HepG2 (cell line): ENCODE results near the gene ACAP3. TPM values are rescaled to one million over a fixed set of nuclear protein-coding genes. Genes with fewer than 3 reads are reported as not detected.

Source experiments
- ATAC-seq: fragments of 200-7000 bp; cut with Tn5 transposase; 3 replicates; pipeline ENCODE4 v1.9.1; 2020; ENCODE audit warnings: mild to moderate bottlenecking, moderate library complexity
- BruUV-seq: library from RNA; stranded (reverse); fragments of 400-500 nt; replicated peaks from 2 replicates; lab custom pipeline; 2021; lab: Mats Ljungman, UMichigan
- CTCF ChIA-PET: fragments of 300-600 bp; formaldehyde crosslinking; extraction: SDS; loops from one replicate; lab custom pipeline; 2021; ENCODE audit warnings: low total read pairs, inconsistent platforms, low intra/inter-chr PET ratio; lab: Yijun Ruan, JAX
- POLR2A ChIA-PET: fragments of 350-600 bp; sonication (Branson Sonifier 250); formaldehyde crosslinking; loops from one replicate; lab custom pipeline; 2020; ENCODE audit warnings: antibody characterized with exemption, inconsistent platforms; lab: Yijun Ruan, JAX
- DNase-seq: peaks from one replicate; pipeline ENCODE4 v3.0.0-alpha.2; 2015; ENCODE audit warnings: low spot score
- FAIRE-seq: peaks from 3 replicates; lab custom pipeline; 2011; peaks lifted over from hg19 to GRCh38; lab: Jason Lieb, UNC
- H2AFZ ChIP-seq: one replicate; pipeline ENCODE4 v1.6.1; 2011; ENCODE audit warnings: low read length, inconsistent platforms
- H3K27ac ChIP-seq: fragments of 300-600 bp; 3 replicates; pipeline ENCODE4 v1.8.0; 2011; ENCODE audit warnings: mixed run types, mild to moderate bottlenecking, mixed read lengths, low read length, inconsistent platforms; ENCODE audit not compliant: insufficient read depth; ENCODE audit errors: extremely low read length
- H3K27me3 ChIP-seq, 2 experiments: fragments of 200-600 bp in 1 of 2; 2 replicates in 1 of 2; 3 replicates in 1 of 2; pipeline versions ENCODE4 v1.6.0 to v1.8.0; 2011; ENCODE audit warnings: low read length in 2 of 2, mild to moderate bottlenecking in 2 of 2, moderate library complexity in 2 of 2, inconsistent platforms in 1 of 2; ENCODE audit not compliant: insufficient read depth in 2 of 2, control insufficient read depth in 1 of 2
- H3K36me3 ChIP-seq, 2 experiments: fragments of 200-600 bp in 1 of 2; replicated peaks in 1 of 2; 2 replicates in 1 of 2; 3 replicates in 1 of 2; pipeline versions ENCODE4 v1.5.1 to v1.8.0; 2011; ENCODE audit warnings: low read length in 2 of 2, inconsistent platforms in 1 of 2; ENCODE audit not compliant: insufficient read depth in 2 of 2, control insufficient read depth in 1 of 2
- H3K4me1 ChIP-seq: 2 replicates; pipeline ENCODE4 v1.5.1; 2012; ENCODE audit warnings: low read length, inconsistent platforms; ENCODE audit not compliant: insufficient read depth
- H3K4me2 ChIP-seq: 2 replicates; pipeline ENCODE4 v1.6.0; 2011; ENCODE audit warnings: low read depth, low read length, inconsistent platforms
- H3K4me3 ChIP-seq, 3 experiments: fragments of 200-600 bp in 1 of 3; sonication (generic), shearing (Covaris generic) in 1 of 3; replicated peaks in 1 of 3; 2 replicates each; pipeline ENCODE4 v1.5.1; 2011 to 2016; ENCODE audit warnings: low read length in 3 of 3, inconsistent platforms in 2 of 3, low read depth in 2 of 3, mild to moderate bottlenecking in 2 of 3, control low read depth in 1 of 3, mixed read lengths in 1 of 3; ENCODE audit not compliant: insufficient read depth in 1 of 3
- H3K79me2 ChIP-seq: one replicate; pipeline ENCODE4 v1.6.1; 2011; ENCODE audit warnings: low read length, inconsistent platforms; ENCODE audit not compliant: insufficient read depth
- H3K9ac ChIP-seq: 2 replicates; pipeline ENCODE4 v1.6.0; 2011; ENCODE audit warnings: mild to moderate bottlenecking, low read depth, low read length, inconsistent platforms; ENCODE audit not compliant: insufficient read depth
- H3K9me3 ChIP-seq: 2 replicates; pipeline ENCODE4 v1.5.1; 2012; ENCODE audit warnings: mild to moderate bottlenecking, low read length
- H4K20me1 ChIP-seq: 2 replicates; pipeline ENCODE4 v1.6.0; 2011; ENCODE audit warnings: inconsistent platforms, mild to moderate bottlenecking, low read length, moderate library complexity; ENCODE audit not compliant: insufficient read depth
- AGO2 ChIP-seq: fragments of 200-400 bp; formaldehyde crosslinking; optimal IDR thresholded peaks from 2 replicates; pipeline ENCODE3; 2017; ENCODE audit warnings: mild to moderate bottlenecking, low read depth, low read length, moderate library complexity
- ATF7 ChIP-seq, 2 experiments: fragments of 450-650 bp in 1 of 2; sonication (generic) in 1 of 2; formaldehyde crosslinking in 1 of 2; IDR thresholded peaks; 2 replicates each; pipeline versions ENCODE4 v1.4.0 to v1.6.1; 2016 to 2020; ENCODE audit warnings: antibody characterized with exemption in 1 of 2, mild to moderate bottlenecking in 1 of 2, missing genetic modification reagents in 1 of 2
- HNRNPL ChIP-seq: fragments of 200-400 bp; formaldehyde crosslinking; IDR thresholded peaks from 2 replicates; pipeline ENCODE4 v1.6.1; 2017; ENCODE audit warnings: mild to moderate bottlenecking, low read depth, low read length
- HNRNPLL ChIP-seq: fragments of 200-400 bp; formaldehyde crosslinking; IDR thresholded peaks from 2 replicates; pipeline ENCODE4 v1.6.1; 2017; ENCODE audit warnings: mild to moderate bottlenecking, low read depth, low read length; ENCODE audit not compliant: poor library complexity, severe bottlenecking
- MYNN ChIP-seq: sonication (generic); formaldehyde crosslinking; IDR thresholded peaks from 2 replicates; pipeline ENCODE4 v1.4.0; 2020; ENCODE audit warnings: mild to moderate bottlenecking, low read depth, missing genetic modification reagents
- POLR2A ChIP-seq, 2 experiments: IDR thresholded peaks; 2 replicates each; pipeline ENCODE4 v1.6.1; 2011; ENCODE audit warnings: low read depth in 2 of 2, low read length in 2 of 2, mild to moderate bottlenecking in 1 of 2, moderate library complexity in 1 of 2; ENCODE audit not compliant: insufficient read depth in 1 of 2
- RBFOX2 ChIP-seq: fragments of 200-400 bp; formaldehyde crosslinking; IDR thresholded peaks from 2 replicates; pipeline ENCODE4 v1.6.1; 2017; ENCODE audit warnings: low read depth, mild to moderate bottlenecking, low read length
- SMARCE1 ChIP-seq: fragments of 450-650 bp; IDR thresholded peaks from 2 replicates; pipeline ENCODE4 v1.6.1; 2017; ENCODE audit warnings: borderline replicate concordance
- SRSF9 ChIP-seq: fragments of 200-400 bp; formaldehyde crosslinking; IDR thresholded peaks from 2 replicates; pipeline ENCODE4 v1.6.1; 2018; ENCODE audit warnings: borderline replicate concordance, mild to moderate bottlenecking, low read depth, low read length; ENCODE audit not compliant: insufficient read depth, poor library complexity, severe bottlenecking
- ZNF572 ChIP-seq: sonication (generic); formaldehyde crosslinking; IDR thresholded peaks from 2 replicates; pipeline ENCODE4 v1.5.1; 2020; ENCODE audit warnings: mild to moderate bottlenecking, missing genetic modification reagents
- ZNF782 ChIP-seq: sonication (generic); formaldehyde crosslinking; IDR thresholded peaks from 2 replicates; pipeline ENCODE4 v1.4.0; 2020; ENCODE audit warnings: missing genetic modification reagents, mild to moderate bottlenecking, borderline replicate concordance
- WGBS: methylation state at CpG from one replicate; pipeline ENCODE4 v1.1.6; 2017; ENCODE audit warnings: low lambda C conversion rate; 5-methylcytosine and 5-hydroxymethylcytosine counted together
- in situ Hi-C: cut with HindIII; loops from 2 replicates; pipeline ENCODE4 v1.10.0; 2017; ENCODE audit warnings: low pct_unique_long_range_greater_than_20kb; ENCODE audit not compliant: extremely low pct_ligation_motif_present
- intact Hi-C: fragments of 100-400 bp; cut with micrococcal nuclease; formaldehyde crosslinking; loops from one replicate; pipeline ENCODE4 v1.10.0; 2022; ENCODE audit not compliant: unreplicated experiment
- polyA plus RNA-seq, 8 experiments: library from polyadenylated mRNA; depleted of rRNA in 3 of 8; stranded (reverse) in 7 of 8; unstranded in 1 of 8; fragments of >200 nt; fragmentation: Illumina TruSeq in 4 of 8; extraction: Trizol in 4 of 8; gene quantifications; 2 replicates each; pipeline versions ENCODE4 v1.2.1 to v1.2.3, GENCODE V29; 2011 to 2016; ENCODE audit warnings: low read depth in 4 of 8, missing spikeins in 1 of 8, mixed read lengths in 1 of 8; ENCODE audit not compliant: insufficient read depth in 1 of 8
- total RNA-seq, 5 experiments: library from RNA; depleted of rRNA; stranded (reverse); fragments of >200 nt; fragmentation: Illumina TruSeq; extraction: Trizol; gene quantifications; 2 replicates each; pipeline ENCODE4 v1.2.3, GENCODE V29; 2016; ENCODE audit warnings: low read depth in 1 of 5

ACAP3 gene
- total and polyA plus RNA-seq, 2 of the 13 experiments (the other 11 are each of a cell fraction or from before 2014, with no cell fraction given), result 29.4 to 50.8 TPM

- no peak overlapping the region for H3K4me2 ChIP-seq
- H3K4me3 ChIP-seq, result no peak overlapping the region
- peaks cover 20 to 58% of the 10 kb centered on the region in 2 experiments; a peak in 4 of 5 replicates for H3K36me3 ChIP-seq
- H2AFZ ChIP-seq, result no peak overlapping the region
- H3K4me1 ChIP-seq, result no peaks in the 10 kb centered on the region
- no peak for TF ChIP-seq SRSF9
- no peak for TF ChIP-seq ATF7 (IDR thresholded peaks at IDR 0.05)
- TF ChIP-seq ATF7 (CRISPR knock-in tag; IDR thresholded peaks at IDR 0.05), result no peak
- no peak for ATAC-seq
- BruUV-seq, result no TSS peak
- no peaks in the 10 kb centered on the region for H4K20me1 ChIP-seq
- H3K9ac ChIP-seq, result no peak overlapping the region
- ChIA-PET POLR2A (no interaction called here), CTCF (no interaction called here)
- WGBS, result 94% methylated on average over 18 of the region's 18 CpGs
- in situ Hi-C loops (no loop called here), intact Hi-C loops (no loop called here)
- H3K27ac ChIP-seq, result no peak overlapping the region
- no peaks in the 10 kb centered on the region for H3K27me3 ChIP-seq
- no peaks in the 10 kb centered on the region for H3K9me3 ChIP-seq
- no peak for DNase-seq
- no peaks in the 10 kb centered on the region for H3K79me2 ChIP-seq
- FAIRE-seq, result no peak
Observed at GRCh38 chr1:1259540-1259939, 48.2 kb downstream of the ACAP3 start.

- no peaks in the 10 kb centered on the region for H4K20me1 ChIP-seq
- 98% methylated on average over 20 of the region's 22 CpGs for WGBS
- POLR2A ChIA-PET, result no interaction called here
- no peak for FAIRE-seq
- BruUV-seq, result no TSS peak
- no peak overlapping the region for H2AFZ ChIP-seq
- H3K79me2 ChIP-seq, result no peaks in the 10 kb centered on the region
- H3K4me2 ChIP-seq, result no peak overlapping the region
- no peak for ATAC-seq
- no peaks in the 10 kb centered on the region for H3K4me1 ChIP-seq
- no peak overlapping the region for H3K9ac ChIP-seq
- no peak overlapping the region for H3K27ac ChIP-seq
- in situ Hi-C loops, result no loop called here
- H3K27me3 ChIP-seq, result no peaks in the 10 kb centered on the region
- CTCF ChIA-PET, result no interaction called here
- DNase-seq, result no peak
- TF ChIP-seq HNRNPL (peak; percentile 33; the same call in 1 of the 2 replicates), SMARCE1 (no peak), ZNF782 (0 out of 2 replicates have a peak, but pooled peaks have one; percentile 28), ZNF572 (CRISPR knock-in tag) (no peak), RBFOX2 (peak; percentile 54), AGO2 (peak; percentile 79), POLR2A (IDR thresholded peaks at IDR 0.05; ENCODE audit: insufficient read depth in 1 of 2, low read depth in 2 of 2, low read length in 2 of 2) (peak in 1 of 2 experiments; percentile 41; a peak in 1 of 4 replicates), MYNN (CRISPR knock-in tag) (no peak), HNRNPLL (peak; percentile 21)
- peaks cover 20 to 56% of the 10 kb centered on the region in 2 experiments; a peak in 4 of 5 replicates for H3K36me3 ChIP-seq
- H3K9me3 ChIP-seq, result no peaks in the 10 kb centered on the region
- no peak overlapping the region for H3K4me3 ChIP-seq
- intact Hi-C loops, result no loop called here
Observed at GRCh38 chr1:1259119-1259488, 48.6 kb downstream of the ACAP3 start.
